Caco-2 (cell line): ENCODE measurements around the gene SBNO2. TPM values are rescaled to one million over a fixed set of nuclear protein-coding genes. Genes with fewer than 3 reads are reported as not detected.

Source experiments
- BruUV-seq: library from RNA; stranded (reverse); fragments of 400-500 nt; replicated peaks from 2 replicates; lab custom pipeline; 2021; lab: Mats Ljungman, UMichigan
- CTCF ChIA-PET: fragments of 300-600 bp; sonication (Branson Sonifier 250); formaldehyde crosslinking; loops from one replicate; lab custom pipeline; 2022; ENCODE audit warnings: antibody characterized with exemption; lab: Charles Lee
- POLR2A ChIA-PET: fragments of 300-600 bp; sonication (Branson Sonifier 250); formaldehyde crosslinking; loops from one replicate; lab custom pipeline; 2022; ENCODE audit warnings: antibody characterized with exemption; lab: Charles Lee
- DNase-seq, 2 experiments: peaks; one replicate each; pipeline versions ENCODE4 v3.0.0 to v3.0.0-alpha.2; 2020 to 2022
- H3K27me3 ChIP-seq: replicated peaks from 2 replicates; pipeline ENCODE4 v1.6.0; 2011; ENCODE audit warnings: low read length; ENCODE audit not compliant: control insufficient read depth, insufficient read depth
- H3K36me3 ChIP-seq: 2 replicates; pipeline ENCODE4 v1.5.1; 2011; ENCODE audit warnings: low read length; ENCODE audit not compliant: control insufficient read depth, insufficient read depth
- H3K4me1 ChIP-seq: fragments of 250-450 bp; sonication (Bioruptor Pico); 2 replicates; pipeline ENCODE4 v1.5.1; 2020; ENCODE audit warnings: mild to moderate bottlenecking
- H3K4me3 ChIP-seq: 2 replicates; pipeline ENCODE4 v1.5.1; 2011; ENCODE audit warnings: low read depth, mild to moderate bottlenecking, control low read depth, low read length
- H3K9me3 ChIP-seq: fragments of 250-450 bp; sonication (Bioruptor Pico); 2 replicates; pipeline ENCODE4 v1.5.1; 2020; ENCODE audit warnings: mild to moderate bottlenecking, moderate library complexity
- H3K27ac Mint-ChIP-seq: one replicate; pipeline ENCODE4 v1.8.0; 2022; ENCODE audit warnings: mixed read lengths; ENCODE audit not compliant: unreplicated experiment
- H3K27me3 Mint-ChIP-seq: one replicate; pipeline ENCODE4 v1.8.0; 2022; ENCODE audit warnings: mixed read lengths; ENCODE audit not compliant: insufficient read depth, unreplicated experiment
- H3K36me3 Mint-ChIP-seq: one replicate; pipeline ENCODE4 v1.8.0; 2022; ENCODE audit warnings: mild to moderate bottlenecking, mixed read lengths; ENCODE audit not compliant: insufficient read depth, unreplicated experiment
- H3K4me1 Mint-ChIP-seq: one replicate; pipeline ENCODE4 v1.8.0; 2022; ENCODE audit warnings: low read depth, mixed read lengths; ENCODE audit not compliant: unreplicated experiment
- H3K4me3 Mint-ChIP-seq: one replicate; pipeline ENCODE4 v1.8.0; 2022; ENCODE audit warnings: mild to moderate bottlenecking, moderate library complexity, mixed read lengths; ENCODE audit not compliant: unreplicated experiment
- H3K9me3 Mint-ChIP-seq: one replicate; pipeline ENCODE4 v1.8.0; 2022; ENCODE audit warnings: mixed read lengths; ENCODE audit not compliant: unreplicated experiment
- intact Hi-C: fragments of 100-400 bp; cut with micrococcal nuclease; formaldehyde crosslinking; loops from one replicate; pipeline ENCODE4 v1.10.0; 2022; ENCODE audit not compliant: unreplicated experiment
- total RNA-seq: library from RNA; stranded (reverse); gene quantifications from 2 replicates; pipeline ENCODE4 v1.2.3, GENCODE V29; 2022
- TF ChIP-seq, protein P1 (sequence below), 2 experiments: fragments of 200-600 bp in 1 of 2; IDR thresholded peaks; 1 replicate in 1 of 2; 2 replicates in 1 of 2; pipeline versions ENCODE4 v1.5.1 to v1.8.0; 2011 to 2022; ENCODE audit warnings: antibody characterized with exemption in 1 of 2, control low read depth in 1 of 2, inconsistent platforms in 1 of 2, low read depth in 1 of 2, low read length in 1 of 2, mild to moderate bottlenecking in 1 of 2, moderate library complexity in 1 of 2; ENCODE audit not compliant: insufficient read depth in 1 of 2, severe bottlenecking in 1 of 2, unreplicated experiment in 1 of 2

The SBNO2 gene
- total RNA-seq, 1 experiment from 2014 or later: 41.2 TPM

DNA sequence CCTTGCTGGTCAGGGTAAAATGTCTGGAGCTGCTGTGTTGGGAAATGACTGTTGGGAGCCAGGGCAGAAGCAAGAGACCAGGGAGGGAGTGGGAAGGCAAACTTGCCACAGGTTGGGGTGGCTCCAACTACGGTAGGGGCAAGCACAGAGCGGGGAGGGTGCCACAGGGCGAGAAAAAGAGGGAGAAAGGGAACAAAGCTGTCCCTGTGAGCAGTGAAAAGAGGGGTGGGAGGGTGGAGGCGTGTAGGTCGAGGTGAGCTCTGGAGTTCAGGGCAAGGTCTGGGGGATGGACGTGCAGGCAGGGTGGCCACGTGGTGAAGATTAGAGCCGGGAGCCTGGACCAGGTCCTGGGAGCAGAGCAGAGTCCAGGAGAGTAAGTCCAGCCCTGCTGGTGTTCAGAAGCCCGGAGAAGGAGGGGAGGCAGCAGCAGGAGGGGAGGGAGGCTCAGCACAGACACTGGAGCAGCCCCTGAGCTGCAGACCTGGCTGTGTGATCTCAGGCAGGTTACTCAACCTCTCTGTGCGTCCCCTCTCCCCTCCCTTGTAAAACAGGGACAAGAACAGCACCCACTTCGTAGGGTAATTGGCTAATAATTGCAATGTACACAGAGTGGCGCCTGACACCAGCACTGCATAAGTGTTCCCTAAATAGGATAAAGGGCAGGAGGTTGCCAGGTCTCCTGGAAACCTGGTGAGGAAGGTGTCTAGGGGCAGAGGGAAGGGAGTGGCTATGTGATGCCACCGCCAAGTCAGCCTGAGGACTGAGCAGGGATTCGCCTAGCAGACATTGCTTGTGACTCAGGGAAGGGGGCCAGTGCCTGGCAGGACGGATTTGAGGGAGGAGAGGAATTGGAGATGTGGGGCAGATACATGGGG lies 75.7 kb downstream of the SBNO2 start:
- Mint-ChIP-seq H3K27ac (peak overlapping the region; percentile 92), H3K9me3 (no peaks in the 10 kb centered on the region), H3K27me3 (no peaks in the 10 kb centered on the region), H3K4me1 (peaks cover 17% of the 10 kb centered on the region), H3K4me3 (peak overlapping the region; percentile 59), H3K36me3 (peaks cover 33% of the 10 kb centered on the region)
- Histone ChIP-seq H3K4me3 (no peak overlapping the region), H3K9me3 (no peaks in the 10 kb centered on the region), H3K36me3 (no peaks in the 10 kb centered on the region), H3K27me3 (no peaks in the 10 kb centered on the region), H3K4me1 (peaks cover 49% of the 10 kb centered on the region)
- intact Hi-C loops: no loop called here
- DNase-seq: peak; percentile 57 to 83
- ChIA-PET CTCF (interaction anchor here (0.6 kb wide), 2 partner anchors 15 to 124 kb away, joined by 3 read pairs; no protein-coding TSS in a partner anchor), POLR2A (interaction anchor here (0.8 to 1.5 kb wide), 5 partner anchors 32 to 170 kb away, joined by 3 to 11 read pairs (median 5); partner anchors contain the start of gene CNN2)
- no TSS peak for BruUV-seq
- TF ChIP-seq, protein P1, sequence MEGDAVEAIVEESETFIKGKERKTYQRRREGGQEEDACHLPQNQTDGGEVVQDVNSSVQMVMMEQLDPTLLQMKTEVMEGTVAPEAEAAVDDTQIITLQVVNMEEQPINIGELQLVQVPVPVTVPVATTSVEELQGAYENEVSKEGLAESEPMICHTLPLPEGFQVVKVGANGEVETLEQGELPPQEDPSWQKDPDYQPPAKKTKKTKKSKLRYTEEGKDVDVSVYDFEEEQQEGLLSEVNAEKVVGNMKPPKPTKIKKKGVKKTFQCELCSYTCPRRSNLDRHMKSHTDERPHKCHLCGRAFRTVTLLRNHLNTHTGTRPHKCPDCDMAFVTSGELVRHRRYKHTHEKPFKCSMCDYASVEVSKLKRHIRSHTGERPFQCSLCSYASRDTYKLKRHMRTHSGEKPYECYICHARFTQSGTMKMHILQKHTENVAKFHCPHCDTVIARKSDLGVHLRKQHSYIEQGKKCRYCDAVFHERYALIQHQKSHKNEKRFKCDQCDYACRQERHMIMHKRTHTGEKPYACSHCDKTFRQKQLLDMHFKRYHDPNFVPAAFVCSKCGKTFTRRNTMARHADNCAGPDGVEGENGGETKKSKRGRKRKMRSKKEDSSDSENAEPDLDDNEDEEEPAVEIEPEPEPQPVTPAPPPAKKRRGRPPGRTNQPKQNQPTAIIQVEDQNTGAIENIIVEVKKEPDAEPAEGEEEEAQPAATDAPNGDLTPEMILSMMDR (IDR thresholded peaks at IDR 0.05; ENCODE audit: insufficient read depth in 1 of 2, low read depth in 1 of 2, low read length in 1 of 2, severe bottlenecking in 1 of 2, unreplicated experiment in 1 of 2): no peak

DNA sequence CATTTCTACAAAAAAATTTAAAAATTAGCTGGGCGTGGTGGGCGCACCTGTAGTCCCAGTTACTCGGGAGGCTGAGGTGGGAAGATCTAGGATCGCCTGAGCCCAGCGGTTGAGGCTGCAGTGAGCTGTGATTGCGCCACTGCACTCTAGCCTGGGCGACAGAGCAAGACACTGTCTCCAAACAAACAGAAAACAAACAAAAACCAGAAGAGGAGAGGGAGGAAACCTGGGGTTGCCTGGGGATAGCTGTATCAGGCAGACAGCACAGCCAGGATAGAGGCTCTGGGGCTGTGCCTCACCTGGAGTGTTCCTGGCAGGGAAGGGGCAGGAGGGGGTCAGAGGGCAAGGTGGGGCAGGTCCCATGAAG lies 76.3 kb downstream of the SBNO2 start:
- ChIA-PET CTCF (interaction anchor here (0.6 kb wide), 2 partner anchors 16 to 159 kb away, joined by 3 read pairs; no protein-coding TSS in a partner anchor), POLR2A (interaction anchor here (1.1 to 1.5 kb wide), 4 partner anchors 32 to 171 kb away, joined by 3 to 6 read pairs (median 4); partner anchors contain the start of gene CNN2)
- Mint-ChIP-seq H3K36me3 (peaks cover 36% of the 10 kb centered on the region), H3K9me3 (no peaks in the 10 kb centered on the region), H3K4me3 (peak overlapping the region; percentile 59), H3K27me3 (no peaks in the 10 kb centered on the region), H3K4me1 (peaks cover 17% of the 10 kb centered on the region), H3K27ac (peak overlapping the region; percentile 92)
- intact Hi-C loops: no loop called here
- H3K9me3 ChIP-seq: no peaks in the 10 kb centered on the region
- BruUV-seq: no TSS peak
- no peaks in the 10 kb centered on the region for H3K36me3 ChIP-seq
- no peaks in the 10 kb centered on the region for H3K27me3 ChIP-seq
- peaks cover 43% of the 10 kb centered on the region for H3K4me1 ChIP-seq
- no peak overlapping the region for H3K4me3 ChIP-seq
- TF ChIP-seq, protein P1 (IDR thresholded peaks at IDR 0.05; ENCODE audit: insufficient read depth in 1 of 2, low read depth in 1 of 2, low read length in 1 of 2, severe bottlenecking in 1 of 2, unreplicated experiment in 1 of 2): no peak
- peak; percentile 69 to 75 for DNase-seq

- peak; percentile 95 to 97 for DNase-seq
- Mint-ChIP-seq H3K27me3 (no peaks in the 10 kb centered on the region), H3K4me3 (peak within 1 kb of the TSS; percentile 91), H3K27ac (peak within 1 kb of the TSS; percentile 85), H3K9me3 (no peaks in the 10 kb centered on the region), H3K4me1 (peaks cover 17% of the 10 kb centered on the region), H3K36me3 (peaks cover 39% of the 10 kb centered on the region)
- Histone ChIP-seq H3K9me3 (no peaks in the 10 kb centered on the region), H3K4me3 (peak within 1 kb of the TSS; percentile 99), H3K4me1 (peaks cover 27% of the 10 kb centered on the region), H3K27me3 (no peaks in the 10 kb centered on the region), H3K36me3 (no peaks in the 10 kb centered on the region)
- ChIA-PET POLR2A (no interaction called here), CTCF (no interaction called here)
- no TSS peak for BruUV-seq
- TF ChIP-seq, protein P1 (IDR thresholded peaks at IDR 0.05; ENCODE audit: insufficient read depth in 1 of 2, low read depth in 1 of 2, low read length in 1 of 2, severe bottlenecking in 1 of 2, unreplicated experiment in 1 of 2): no peak
- intact Hi-C loops: loop anchor here (1.0 kb wide), 1 partner anchor 8 kb away; the partner anchor contains the start of gene GPX4
Observed at GRCh38 chr19:1094978-1095701, 78.9 kb downstream of the SBNO2 start, which contains the start of gene POLR2E. Gene POLR2E, minus strand, starts transcription at chr19:1095375. Its CDS starts 60 bp downstream, at chr19:1095315.
